ENCODE data around the gene GLI3. TPM values are rescaled to one million over a fixed set of nuclear protein-coding genes. Genes with fewer than 3 reads are reported as not detected.

Gene GLI3
- total RNA-seq, 2 experiments from 2014 or later, result 0.28 to 0.36 TPM

GRCh38 chr7:42161719-42162118, 75.3 kb downstream of the GLI3 start:
- Mint-ChIP-seq H3K9me3 (no peaks in the 10 kb centered on the region), H3K27me3 (no peaks in the 10 kb centered on the region), H3K4me3 (no peak overlapping the region), H3K36me3 (ENCODE audit: low read depth) (no peaks in the 10 kb centered on the region), H3K4me1 (ENCODE audit: low read depth) (no peaks in the 10 kb centered on the region), H3K27ac (no peak overlapping the region)
- H3K27ac ChIP-seq (ENCODE audit: low read depth in 1 of 2, low read length in 2 of 2), result no peak overlapping the region
- no peaks in the 10 kb centered on the region for H3K36me3 ChIP-seq (ENCODE audit: insufficient read depth, low read length)
- H3K4me1 ChIP-seq (ENCODE audit: insufficient read depth, low read length), result no peaks in the 10 kb centered on the region
- H3K27me3 ChIP-seq (ENCODE audit: control insufficient read depth in 1 of 2, insufficient read depth in 2 of 2, low read length in 2 of 2), result no peaks in the 10 kb centered on the region
- ChIA-PET CTCF (no interaction called here), POLR2A (no interaction called here)
- ATAC-seq (ENCODE audit: poor library complexity) (no peak), DNase-seq (no peak)
- intact Hi-C loops (cut with DNase I, micrococcal nuclease), result no loop called here
- TF ChIP-seq CTCF (IDR thresholded peaks at IDR 0.05), result no peak
- peaks cover 0 to 4% of the 10 kb centered on the region in 2 experiments for H3K9me3 ChIP-seq (ENCODE audit: control insufficient read depth in 1 of 2, insufficient read depth in 1 of 2, low read length in 2 of 2)
- H3K4me3 ChIP-seq (ENCODE audit: low read length), result no peak overlapping the region

- H3K4me3 Mint-ChIP-seq, result no peak overlapping the region
- ATAC-seq (ENCODE audit: poor library complexity) (no peak), DNase-seq (no peak)
- Histone ChIP-seq H3K27me3 (ENCODE audit: control insufficient read depth in 1 of 2, insufficient read depth in 2 of 2, low read length in 2 of 2) (no peaks in the 10 kb centered on the region), H3K4me3 (ENCODE audit: low read length) (no peak overlapping the region), H3K36me3 (ENCODE audit: insufficient read depth, low read length) (no peaks in the 10 kb centered on the region), H3K4me1 (ENCODE audit: insufficient read depth, low read length) (no peaks in the 10 kb centered on the region), H3K27ac (ENCODE audit: low read depth in 1 of 2, low read length in 2 of 2) (no peak overlapping the region), H3K9me3 (ENCODE audit: control insufficient read depth in 1 of 2, insufficient read depth in 1 of 2, low read length in 2 of 2) (peaks cover 0 to 4% of the 10 kb centered on the region in 2 experiments)
- intact Hi-C loops (cut with DNase I, micrococcal nuclease), result no loop called here
- CTCF ChIA-PET, result no interaction called here
- no peaks in the 10 kb centered on the region for H3K9me3 Mint-ChIP-seq
- no peak for TF ChIP-seq CTCF (IDR thresholded peaks at IDR 0.05)
- no peaks in the 10 kb centered on the region for H3K4me1 Mint-ChIP-seq (ENCODE audit: low read depth)
- POLR2A ChIA-PET, result no interaction called here
- no peak overlapping the region for H3K27ac Mint-ChIP-seq
- H3K27me3 Mint-ChIP-seq, result no peaks in the 10 kb centered on the region
- no peaks in the 10 kb centered on the region for H3K36me3 Mint-ChIP-seq (ENCODE audit: low read depth)
Observed at GRCh38 chr7:42161110-42161509, 75.9 kb downstream of the GLI3 start.

- H3K36me3 ChIP-seq (ENCODE audit: insufficient read depth, low read length), result no peaks in the 10 kb centered on the region
- no peaks in the 10 kb centered on the region for H3K4me1 Mint-ChIP-seq (ENCODE audit: low read depth)
- H3K36me3 Mint-ChIP-seq (ENCODE audit: low read depth), result no peaks in the 10 kb centered on the region
- H3K27me3 ChIP-seq (ENCODE audit: control insufficient read depth in 1 of 2, insufficient read depth in 2 of 2, low read length in 2 of 2), result no peaks in the 10 kb centered on the region
- ChIA-PET CTCF (no interaction called here), POLR2A (no interaction called here)
- TF ChIP-seq CTCF (IDR thresholded peaks at IDR 0.05), result no peak
- no peak overlapping the region for H3K4me3 ChIP-seq (ENCODE audit: low read length)
- no peak overlapping the region for H3K4me3 Mint-ChIP-seq
- H3K27me3 Mint-ChIP-seq, result no peaks in the 10 kb centered on the region
- H3K27ac Mint-ChIP-seq, result no peak overlapping the region
- no peaks in the 10 kb centered on the region for H3K9me3 ChIP-seq (ENCODE audit: control insufficient read depth in 1 of 2, insufficient read depth in 1 of 2, low read length in 2 of 2)
- ATAC-seq (ENCODE audit: poor library complexity), result no peak
- no peak for DNase-seq
- H3K9me3 Mint-ChIP-seq, result no peaks in the 10 kb centered on the region
- no peaks in the 10 kb centered on the region for H3K4me1 ChIP-seq (ENCODE audit: insufficient read depth, low read length)
- intact Hi-C loops (cut with DNase I, micrococcal nuclease), result no loop called here
- no peak overlapping the region for H3K27ac ChIP-seq (ENCODE audit: low read depth in 1 of 2, low read length in 2 of 2)
Observed at GRCh38 chr7:42159130-42159529, 77.9 kb downstream of the GLI3 start.
